ENCODE data around the gene MED13. TPM values are rescaled to one million over a fixed set of nuclear protein-coding genes. Genes with fewer than 3 reads are reported as not detected.
"Not testable (repeated sequence)": the region's sequence is repeated elsewhere in the genome, so short reads cannot be mapped to it uniquely, and the experiment has no call there.

MED13 gene
- total RNA-seq, 1 donor from 2014 or later: 23.7 TPM

- Histone ChIP-seq H3K27me3 (ENCODE audit: control insufficient read depth, insufficient read depth, low read length) (no peaks in the 10 kb centered on the region), H3K4me3 (ENCODE audit: low read depth, low read length) (no peak overlapping the region), H3K36me3 (ENCODE audit: control insufficient read depth, insufficient read depth, low read length) (peaks cover 4% of the 10 kb centered on the region)
- no peak for FAIRE-seq
- DNase-seq (ENCODE audit: low read depth): no peak
- TF ChIP-seq CTCF (IDR thresholded peaks at IDR 0.05; ENCODE audit: insufficient read depth, low read length, severe bottlenecking): no peak
Observed at GRCh38 chr17:62014526-62014925, 50.6 kb downstream of the MED13 start.

GRCh38 chr17:62009220-62009619 lies 55.9 kb downstream of the MED13 start:
- FAIRE-seq (no peak), DNase-seq (ENCODE audit: low read depth) (no peak)
- Histone ChIP-seq H3K4me3 (ENCODE audit: low read depth, low read length) (no peak overlapping the region), H3K27me3 (ENCODE audit: control insufficient read depth, insufficient read depth, low read length) (no peaks in the 10 kb centered on the region), H3K36me3 (ENCODE audit: control insufficient read depth, insufficient read depth, low read length) (peaks cover 4% of the 10 kb centered on the region)
- TF ChIP-seq CTCF (IDR thresholded peaks at IDR 0.05; ENCODE audit: insufficient read depth, low read length, severe bottlenecking): no peak

- H3K27me3 ChIP-seq (ENCODE audit: control insufficient read depth, insufficient read depth, low read length): no peaks in the 10 kb centered on the region
- DNase-seq (ENCODE audit: low read depth) (no peak), FAIRE-seq (no peak)
- no peak overlapping the region for H3K4me3 ChIP-seq (ENCODE audit: low read depth, low read length)
- H3K36me3 ChIP-seq (ENCODE audit: control insufficient read depth, insufficient read depth, low read length): peaks cover 4% of the 10 kb centered on the region
- TF ChIP-seq CTCF (IDR thresholded peaks at IDR 0.05; ENCODE audit: insufficient read depth, low read length, severe bottlenecking): no peak
Observed at GRCh38 chr17:62008294-62008693, 56.8 kb downstream of the MED13 start.

- Histone ChIP-seq H3K36me3 (ENCODE audit: control insufficient read depth, insufficient read depth, low read length) (peaks cover 2% of the 10 kb centered on the region), H3K4me3 (ENCODE audit: low read depth, low read length) (no peak overlapping the region), H3K27me3 (ENCODE audit: control insufficient read depth, insufficient read depth, low read length) (no peaks in the 10 kb centered on the region)
- DNase-seq (ENCODE audit: low read depth) (no peak), FAIRE-seq (no peak)
- TF ChIP-seq CTCF (IDR thresholded peaks at IDR 0.05; ENCODE audit: insufficient read depth, low read length, severe bottlenecking): no peak
Observed at GRCh38 chr17:62004388-62004787, 60.7 kb downstream of the MED13 start.

- not testable (repeated sequence) for FAIRE-seq; H3K36me3 ChIP-seq (ENCODE audit: control insufficient read depth, insufficient read depth, low read length)
Observed at GRCh38 chr17:62003141-62003540, 61.9 kb downstream of the MED13 start.

GRCh38 chr17:62001105-62001504 lies 64.0 kb downstream of the MED13 start:
- Histone ChIP-seq H3K4me3 (ENCODE audit: low read depth, low read length) (no peak overlapping the region), H3K27me3 (ENCODE audit: control insufficient read depth, insufficient read depth, low read length) (no peaks in the 10 kb centered on the region), H3K36me3 (ENCODE audit: control insufficient read depth, insufficient read depth, low read length) (peaks cover 2% of the 10 kb centered on the region)
- DNase-seq (ENCODE audit: low read depth) (no peak), FAIRE-seq (no peak)
- no peak for TF ChIP-seq CTCF (IDR thresholded peaks at IDR 0.05; ENCODE audit: insufficient read depth, low read length, severe bottlenecking)

More at GRCh38 chr17:62003141-62003540, 61.9 kb downstream of the MED13 start:
- not testable (repeated sequence) for H3K27me3 ChIP-seq (ENCODE audit: control insufficient read depth, insufficient read depth, low read length); H3K4me3 ChIP-seq (ENCODE audit: low read depth, low read length); DNase-seq (ENCODE audit: low read depth)
